Adrenal gland (tissue), 5 donors: ENCODE data around the gene GALK1.

Experiments
- CTCF ChIP-seq, 6 experiments: fragments of 450-650 bp in 4 of 6; fragments of 200-600 bp in 2 of 6; sonication (generic) in 1 of 6; IDR thresholded peaks; 1 replicate in 5 of 6; 2 replicates in 1 of 6; pipeline versions ENCODE4 v1.5.1 to v1.8.0; 2016 to 2021; ENCODE audit warnings: antibody characterized with exemption in 6 of 6, mild to moderate bottlenecking in 2 of 6, moderate library complexity in 1 of 6
- POLR2A ChIP-seq, 2 donors: fragments of 450-650 bp; IDR thresholded peaks; one replicate each; pipeline ENCODE4 v1.6.1; 2017; ENCODE audit warnings: antibody characterized with exemption in 2 of 2, mild to moderate bottlenecking in 2 of 2, moderate library complexity in 1 of 2
- donor health status: DM: no; HTN: no; CAD: no.

GRCh38 chr17:75762513-75763268, 2.3 kb downstream of the GALK1 start:
- TF ChIP-seq CTCF (IDR thresholded peaks at IDR 0.05): no peak
- TF ChIP-seq POLR2A (IDR thresholded peaks at IDR 0.05): no peak
